COLO829 (cell line): Measurements from ENCODE around the gene SLC66A3.

Experiments
- DNase-seq: peaks from one replicate; pipeline ENCODE4 v3.0.0; 2012; ENCODE audit warnings: low spot score

The SLC66A3 gene

GRCh38 chr2:11134349-11134748 lies 20.9 kb upstream of the SLC66A3 start:
- DNase-seq, result no peak

- DNase-seq, result no peak
Observed at GRCh38 chr2:11140492-11140891, 14.8 kb upstream of the SLC66A3 start.

GRCh38 chr2:11141319-11141718 lies 13.9 kb upstream of the SLC66A3 start:
- DNase-seq, result no peak

- DNase-seq, result no peak
Observed at GRCh38 chr2:11142330-11142729, 12.9 kb upstream of the SLC66A3 start.

- no peak for DNase-seq
Observed at GRCh38 chr2:11142987-11143386, 12.3 kb upstream of the SLC66A3 start.

GRCh38 chr2:11144077-11144737 lies 11.1 kb upstream of the SLC66A3 start:
- no peak for DNase-seq

GRCh38 chr2:11144738-11145079 lies 10.6 kb upstream of the SLC66A3 start:
- no peak for DNase-seq

- DNase-seq, result no peak
Observed at GRCh38 chr2:11145350-11145749, 9.9 kb upstream of the SLC66A3 start.

GRCh38 chr2:11146076-11146475 lies 9.2 kb upstream of the SLC66A3 start:
- no peak for DNase-seq

- DNase-seq, result no peak
Observed at GRCh38 chr2:11147263-11147662, 8.0 kb upstream of the SLC66A3 start.

- no peak for DNase-seq
Observed at GRCh38 chr2:11152591-11152990, 2.7 kb upstream of the SLC66A3 start.

- no peak for DNase-seq
Observed at GRCh38 chr2:11154016-11154922, 998 bp upstream of the SLC66A3 start.

- peak; percentile 100 for DNase-seq
Observed at GRCh38 chr2:11154923-11155380, 315 bp upstream of the SLC66A3 start.

GRCh38 chr2:11156396-11157075 lies 1.3 kb downstream of the SLC66A3 start:
- no peak for DNase-seq

GRCh38 chr2:11157296-11157695 lies 2.0 kb downstream of the SLC66A3 start:
- no peak for DNase-seq

GRCh38 chr2:11157731-11158130 lies 2.5 kb downstream of the SLC66A3 start:
- no peak for DNase-seq

- no peak for DNase-seq
Observed at GRCh38 chr2:11158916-11159573, 3.8 kb downstream of the SLC66A3 start.

- no peak for DNase-seq
Observed at GRCh38 chr2:11159574-11160170, 4.4 kb downstream of the SLC66A3 start.

- no peak for DNase-seq
Observed at GRCh38 chr2:11160256-11160655, 5.0 kb downstream of the SLC66A3 start.

- DNase-seq, result no peak
Observed at GRCh38 chr2:11160731-11161455, 5.6 kb downstream of the SLC66A3 start.

- no peak for DNase-seq
Observed at GRCh38 chr2:11161747-11162146, 6.5 kb downstream of the SLC66A3 start.
